Muscle layer of colon (tissue), 2 donors: ENCODE data around the gene OR10A3.

Experiments
- H3K27ac ChIP-seq: one replicate; pipeline ENCODE4 v1.7.0; 2013; ENCODE audit warnings: low read depth, mild to moderate bottlenecking, low read length, moderate library complexity
- H3K27me3 ChIP-seq, 2 donors: one replicate each; pipeline ENCODE4 v1.7.0; 2013; ENCODE audit warnings: low read length in 2 of 2, mild to moderate bottlenecking in 2 of 2; ENCODE audit not compliant: insufficient read depth in 2 of 2, control insufficient read depth in 1 of 2
- H3K36me3 ChIP-seq: one replicate; pipeline ENCODE4 v1.7.0; 2013; ENCODE audit warnings: mild to moderate bottlenecking, low read length; ENCODE audit not compliant: insufficient read depth
- H3K4me1 ChIP-seq: one replicate; pipeline ENCODE4 v1.7.0; 2013; ENCODE audit warnings: mild to moderate bottlenecking, low read length; ENCODE audit not compliant: insufficient read depth
- H3K4me3 ChIP-seq, 2 donors: one replicate each; pipeline ENCODE4 v1.7.0; 2013; ENCODE audit warnings: low read length in 2 of 2, low read depth in 1 of 2, mild to moderate bottlenecking in 1 of 2, moderate library complexity in 1 of 2
- H3K9ac ChIP-seq: one replicate; pipeline ENCODE4 v1.7.0; 2013; ENCODE audit warnings: low read length
- H3K9me3 ChIP-seq: one replicate; pipeline ENCODE4 v1.7.0; 2013; ENCODE audit warnings: mild to moderate bottlenecking, low read length
- donor health status: abdominal sarcoma.
- donor health status: Adenocarcinoma of cecum.

The OR10A3 gene

DNA sequence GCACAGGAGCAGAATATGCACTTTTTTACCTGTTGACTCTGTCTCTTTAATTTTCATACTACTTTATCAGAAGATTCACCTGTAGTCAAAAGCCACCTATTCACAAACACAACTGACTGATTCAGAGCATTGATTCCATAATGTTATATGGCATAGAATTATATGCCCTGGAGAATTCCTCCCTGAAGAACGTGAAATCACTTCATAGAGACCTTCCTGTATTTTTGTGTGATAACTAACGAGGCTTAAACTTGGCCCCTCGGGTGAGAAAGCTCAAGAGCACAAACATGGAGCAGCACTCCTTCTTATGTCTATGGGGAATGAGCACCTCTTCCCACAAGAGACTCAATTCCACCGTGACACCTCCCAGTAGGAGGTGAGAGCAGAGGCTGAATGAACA is 10.3 kb downstream of the OR10A3 start, which contains the start of gene OR10A6:
OR10A6 (minus strand) TSS at position 101 of the 400 bp plus-strand sequence. CDS start 2,606 bp downstream, outside the sequence.
- H3K4me3 ChIP-seq = no peak within 1 kb of the TSS
- H3K36me3 ChIP-seq = no peaks in the 10 kb centered on the region
- H3K4me1 ChIP-seq = no peaks in the 10 kb centered on the region
- H3K27ac ChIP-seq = no peak within 1 kb of the TSS
- H3K9ac ChIP-seq = no peak within 1 kb of the TSS
- no peaks in the 10 kb centered on the region for H3K27me3 ChIP-seq
- no peaks in the 10 kb centered on the region for H3K9me3 ChIP-seq

DNA sequence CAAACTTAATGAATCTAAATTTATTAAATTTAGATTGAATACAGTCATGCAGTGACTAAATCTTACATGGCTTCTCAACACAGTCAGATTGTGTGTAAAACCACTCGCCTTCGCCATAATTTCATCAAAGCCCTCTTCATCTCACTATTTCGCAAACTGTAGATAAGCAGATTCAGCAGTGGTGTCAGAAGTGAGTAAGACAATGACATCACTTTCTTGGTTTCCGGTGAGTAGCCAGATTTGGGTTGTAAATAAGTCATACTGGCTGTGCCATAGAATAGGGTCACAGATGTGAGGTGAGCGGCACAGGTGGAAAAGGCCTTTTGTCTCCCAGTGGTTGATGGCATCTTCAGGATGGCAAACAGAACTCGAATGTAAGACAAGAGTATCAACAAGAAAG is 13.9 kb downstream of the OR10A3 start:
- Histone ChIP-seq H3K4me3 (no peak overlapping the region), H3K27me3 (no peaks in the 10 kb centered on the region), H3K9me3 (no peaks in the 10 kb centered on the region), H3K4me1 (no peaks in the 10 kb centered on the region), H3K36me3 (no peaks in the 10 kb centered on the region), H3K27ac (no peak overlapping the region), H3K9ac (no peak overlapping the region)

DNA sequence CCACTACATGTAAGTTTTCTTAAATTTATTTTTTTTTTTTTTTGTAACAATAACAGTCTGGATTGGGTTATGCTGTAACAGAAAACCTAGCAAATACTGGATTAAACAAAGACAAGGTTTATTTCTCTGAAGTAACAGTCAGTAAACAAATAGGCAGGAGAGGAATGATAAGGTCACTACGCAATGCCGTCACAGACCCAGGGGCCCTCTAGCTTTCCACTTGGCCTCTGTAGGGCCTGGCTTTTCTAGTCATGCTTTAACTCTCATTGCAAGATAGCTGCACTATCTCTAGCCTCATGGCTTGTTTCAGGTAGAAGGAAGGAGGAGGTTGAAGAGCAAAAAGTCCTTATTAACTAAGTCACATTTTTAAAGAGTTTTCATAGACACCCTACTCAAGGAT is 17.0 kb downstream of the OR10A3 start:
- Histone ChIP-seq H3K4me1 (no peaks in the 10 kb centered on the region), H3K27ac (no peak overlapping the region), H3K9ac (no peak overlapping the region), H3K27me3 (no peaks in the 10 kb centered on the region), H3K9me3 (no peaks in the 10 kb centered on the region), H3K4me3 (no peak overlapping the region), H3K36me3 (no peaks in the 10 kb centered on the region)

DNA sequence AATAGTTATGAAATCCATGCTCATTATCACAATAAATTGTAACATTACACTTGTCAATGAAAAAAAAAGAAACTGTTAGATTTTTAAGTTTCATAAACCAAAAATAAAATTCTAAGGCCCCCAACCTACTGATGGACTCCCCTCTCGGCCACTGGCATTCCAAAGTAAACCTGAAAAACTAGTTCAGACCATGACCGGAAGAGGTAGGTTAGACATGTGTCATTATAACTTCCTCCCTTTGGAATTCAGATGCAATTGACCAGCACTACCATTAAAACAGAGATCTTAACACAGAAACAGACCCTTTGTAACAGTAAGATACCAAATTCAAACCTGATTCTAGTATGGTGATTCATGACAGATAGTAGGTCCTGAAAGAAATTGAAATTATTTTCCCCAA is 23.4 kb downstream of the OR10A3 start:
- Histone ChIP-seq H3K36me3 (no peaks in the 10 kb centered on the region), H3K27me3 (no peaks in the 10 kb centered on the region), H3K4me3 (no peak overlapping the region), H3K27ac (no peak overlapping the region), H3K9me3 (no peaks in the 10 kb centered on the region), H3K4me1 (no peaks in the 10 kb centered on the region), H3K9ac (no peak overlapping the region)

DNA sequence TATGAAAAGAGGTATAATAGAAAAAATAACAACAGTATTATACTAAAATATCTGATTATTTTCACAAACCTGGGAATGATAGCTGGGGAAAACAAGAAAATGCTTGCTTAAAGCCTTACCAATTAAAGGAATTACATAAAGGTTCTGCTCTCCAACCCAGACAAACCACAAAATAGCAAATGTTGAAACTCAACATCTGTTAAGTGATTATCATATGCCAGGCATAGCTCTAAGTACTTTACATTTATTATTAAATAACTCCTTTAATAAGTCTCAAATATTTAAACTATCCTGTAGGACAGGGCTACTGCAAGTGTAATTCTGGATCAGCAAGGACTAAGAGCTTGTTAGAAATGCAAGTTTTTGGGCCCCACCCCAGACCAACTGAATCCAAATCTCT is 30.5 kb downstream of the OR10A3 start:
- Histone ChIP-seq H3K9ac (no peak overlapping the region), H3K36me3 (no peaks in the 10 kb centered on the region), H3K27me3 (no peaks in the 10 kb centered on the region), H3K27ac (no peak overlapping the region), H3K9me3 (no peaks in the 10 kb centered on the region), H3K4me3 (no peak overlapping the region), H3K4me1 (no peaks in the 10 kb centered on the region)

DNA sequence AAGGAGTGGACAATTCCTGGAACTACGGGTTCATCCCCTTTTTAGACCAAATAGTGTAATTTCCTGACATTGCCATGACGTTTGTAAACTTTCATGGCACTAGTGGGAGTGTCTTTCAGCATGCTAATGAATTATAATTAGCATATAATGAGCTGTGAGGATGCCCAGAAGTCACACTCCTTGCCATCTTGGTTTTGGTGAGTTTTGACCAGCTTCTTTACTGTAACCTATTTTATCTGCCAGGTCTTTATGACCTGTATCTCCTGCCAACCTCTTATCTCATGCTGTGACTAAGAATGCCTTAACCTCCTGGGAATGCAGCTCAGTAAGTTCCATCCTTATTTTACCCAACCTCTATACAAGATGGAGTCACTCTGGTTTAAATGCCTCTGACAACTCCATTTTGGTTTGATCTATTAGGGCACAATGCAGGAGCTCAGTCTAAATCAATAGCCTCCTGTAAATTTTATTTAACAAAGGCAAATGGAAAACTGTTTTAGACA is 31.2 kb downstream of the OR10A3 start:
- H3K4me1 ChIP-seq = no peaks in the 10 kb centered on the region

DNA sequence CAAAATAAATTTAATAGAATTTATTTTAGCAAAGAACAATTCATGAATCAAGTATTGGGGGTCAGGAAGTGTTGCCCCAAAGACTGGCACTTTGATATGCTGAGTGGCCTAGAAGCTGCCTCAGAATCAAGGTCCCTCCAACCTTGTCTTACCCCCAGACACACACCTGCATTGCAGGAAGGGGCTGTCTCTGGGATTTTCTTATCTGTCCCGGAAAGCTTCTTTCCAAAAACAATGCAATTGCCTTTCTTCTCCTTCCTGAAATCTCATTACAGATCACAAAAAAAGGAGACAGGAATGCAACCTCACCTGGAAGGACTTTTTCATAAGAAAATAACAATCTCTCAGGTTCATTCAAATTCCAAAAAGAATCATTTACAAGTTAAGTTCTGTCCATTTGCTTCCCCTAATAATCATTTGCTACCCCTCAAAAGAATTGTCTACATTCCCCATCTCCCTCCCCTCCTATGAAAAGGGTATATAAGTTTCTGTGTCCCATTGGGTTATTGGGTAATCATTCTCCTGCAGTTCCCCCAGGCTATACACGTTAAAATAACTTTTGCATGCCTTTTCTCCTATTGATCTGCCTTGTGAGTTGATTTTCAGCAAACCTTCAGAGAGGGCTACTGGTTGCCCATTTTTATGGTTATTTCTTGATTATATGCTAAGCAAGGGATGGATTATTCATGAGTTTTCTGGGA is 31.8 kb downstream of the OR10A3 start:
- Histone ChIP-seq H3K36me3 (no peaks in the 10 kb centered on the region), H3K27ac (no peak overlapping the region), H3K4me3 (no peak overlapping the region), H3K27me3 (no peaks in the 10 kb centered on the region), H3K9ac (no peak overlapping the region), H3K4me1 (no peaks in the 10 kb centered on the region), H3K9me3 (no peaks in the 10 kb centered on the region)

More for the DNA sequence above, 31.2 kb downstream of the OR10A3 start:
- no peaks in the 10 kb centered on the region for H3K9me3 ChIP-seq
- H3K9ac ChIP-seq = no peak overlapping the region
- no peaks in the 10 kb centered on the region for H3K27me3 ChIP-seq
- no peak overlapping the region for H3K27ac ChIP-seq
- no peaks in the 10 kb centered on the region for H3K36me3 ChIP-seq
- no peak overlapping the region for H3K4me3 ChIP-seq

DNA sequence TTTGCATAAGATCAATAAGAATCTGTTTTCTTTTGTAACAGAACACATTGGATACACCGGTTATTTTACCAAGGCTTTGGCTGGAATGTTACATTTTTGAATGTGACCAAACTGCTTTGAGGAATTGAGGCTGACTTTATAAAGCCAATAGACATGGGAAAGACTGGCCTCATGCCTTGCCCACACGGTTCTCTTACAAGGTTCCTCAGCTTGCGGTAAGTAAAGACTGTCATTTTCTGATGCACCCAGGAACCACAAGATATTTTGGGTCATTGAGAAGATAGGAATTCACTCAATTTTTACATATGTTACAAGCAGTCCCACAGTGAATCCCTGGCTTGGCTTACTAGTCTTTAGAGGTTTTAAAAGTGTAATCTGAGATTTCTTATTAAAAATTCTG is 34.4 kb downstream of the OR10A3 start:
- no peak overlapping the region for H3K27ac ChIP-seq
- H3K4me1 ChIP-seq = no peaks in the 10 kb centered on the region
- no peak overlapping the region for H3K9ac ChIP-seq
- no peaks in the 10 kb centered on the region for H3K9me3 ChIP-seq
- H3K27me3 ChIP-seq = no peaks in the 10 kb centered on the region
- no peaks in the 10 kb centered on the region for H3K36me3 ChIP-seq
- H3K4me3 ChIP-seq = no peak overlapping the region

DNA sequence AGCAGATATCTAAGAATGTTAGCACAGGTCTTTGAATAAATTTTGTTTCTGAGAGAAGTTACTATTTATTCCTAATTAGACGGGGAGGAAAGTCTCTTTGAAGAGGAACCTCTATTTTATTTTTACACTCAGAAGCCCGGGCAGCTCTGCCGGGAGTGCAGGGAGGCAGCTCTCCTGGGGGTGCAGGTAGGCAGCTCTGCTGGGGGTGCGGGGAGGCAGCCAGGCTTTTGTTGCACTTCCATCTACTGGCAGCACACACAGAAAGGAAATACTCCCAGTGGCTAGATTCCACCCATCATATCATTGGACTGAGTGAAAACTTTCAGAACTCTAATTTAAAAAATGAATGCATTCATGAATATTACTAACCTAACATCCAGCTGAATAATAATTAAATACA is 35.0 kb downstream of the OR10A3 start:
- H3K27ac ChIP-seq = no peak overlapping the region
- no peaks in the 10 kb centered on the region for H3K27me3 ChIP-seq
- H3K4me3 ChIP-seq = no peak overlapping the region
- no peaks in the 10 kb centered on the region for H3K36me3 ChIP-seq
- H3K9me3 ChIP-seq = no peaks in the 10 kb centered on the region
- H3K4me1 ChIP-seq = no peaks in the 10 kb centered on the region
- no peak overlapping the region for H3K9ac ChIP-seq

DNA sequence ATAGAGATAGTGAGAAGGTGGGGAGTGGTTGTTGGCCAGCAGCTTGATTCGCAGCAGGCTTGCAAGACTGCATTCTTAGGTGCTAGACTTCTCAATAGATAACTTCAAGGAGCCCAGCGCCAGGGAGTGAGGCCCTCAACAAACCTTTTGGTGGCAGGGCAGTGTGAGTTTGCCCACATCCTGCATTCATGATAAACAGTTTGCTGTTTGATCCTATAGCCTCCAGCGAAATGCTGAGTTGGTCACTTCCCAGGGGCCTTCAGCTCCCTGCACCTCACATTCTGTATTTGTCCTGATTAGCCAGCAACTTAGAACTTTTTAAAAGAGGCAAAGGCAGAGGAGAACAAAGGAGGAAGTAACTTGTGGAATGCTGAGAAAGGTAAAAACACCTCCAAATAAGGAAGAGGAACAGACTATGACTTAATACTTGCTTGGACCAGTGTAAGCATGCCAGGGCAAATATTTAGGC is 35.5 kb downstream of the OR10A3 start:
- Histone ChIP-seq H3K27ac (no peak overlapping the region), H3K9ac (no peak overlapping the region), H3K9me3 (no peaks in the 10 kb centered on the region), H3K27me3 (no peaks in the 10 kb centered on the region), H3K4me1 (no peaks in the 10 kb centered on the region), H3K36me3 (no peaks in the 10 kb centered on the region), H3K4me3 (no peak overlapping the region)

DNA sequence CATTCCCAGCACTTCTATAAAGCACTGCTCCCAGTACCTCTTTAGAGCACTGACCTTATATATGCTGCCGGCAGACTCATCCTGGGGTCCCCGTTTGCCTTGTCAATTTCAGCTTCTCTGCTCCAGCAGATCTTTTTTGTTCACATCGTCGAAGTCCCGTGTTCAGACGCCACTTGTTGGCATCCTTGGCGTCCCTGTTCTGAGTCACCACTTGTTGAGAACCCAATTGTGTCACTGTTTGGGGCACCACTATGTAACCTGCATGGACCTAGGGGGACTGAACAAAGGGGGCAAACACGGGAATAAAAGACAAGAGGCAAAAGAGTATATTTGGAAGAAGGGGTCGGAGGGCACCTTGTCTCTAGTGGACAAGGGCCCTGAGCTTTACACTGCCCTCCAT is 36.0 kb downstream of the OR10A3 start:
- Histone ChIP-seq H3K9ac (no peak overlapping the region), H3K27me3 (no peaks in the 10 kb centered on the region), H3K27ac (no peak overlapping the region), H3K4me1 (no peaks in the 10 kb centered on the region), H3K36me3 (no peaks in the 10 kb centered on the region), H3K9me3 (no peaks in the 10 kb centered on the region), H3K4me3 (no peak overlapping the region)

DNA sequence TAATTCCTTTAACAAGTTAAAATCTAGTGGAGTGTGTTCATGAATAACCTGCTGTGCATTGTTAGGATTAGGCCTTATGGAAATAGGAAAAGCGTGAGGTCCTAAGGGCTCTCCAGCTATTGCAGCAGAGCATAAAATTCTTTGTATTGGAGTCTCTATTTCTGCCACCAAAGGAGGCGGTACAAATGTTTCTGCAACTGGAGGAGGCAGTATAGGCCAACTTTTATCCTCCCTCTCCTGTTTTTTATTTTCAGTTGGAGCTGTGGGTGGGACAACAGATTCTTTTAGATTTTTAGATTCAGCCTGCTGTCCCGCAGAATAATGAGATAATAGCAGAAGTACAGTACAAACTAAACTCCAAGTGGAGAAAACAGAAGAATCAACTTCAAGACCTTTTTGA is 36.6 kb downstream of the OR10A3 start:
- Histone ChIP-seq H3K9me3 (no peaks in the 10 kb centered on the region), H3K27ac (no peak overlapping the region), H3K9ac (no peak overlapping the region), H3K4me3 (no peak overlapping the region), H3K27me3 (no peaks in the 10 kb centered on the region), H3K4me1 (no peaks in the 10 kb centered on the region), H3K36me3 (no peaks in the 10 kb centered on the region)
